AG04449 (cell line): ENCODE results near the gene SAMD4B.

Experiments used
- CTCF ChIA-PET: fragments of 350-600 bp; formaldehyde crosslinking; extraction: SDS; loops from one replicate; lab custom pipeline; 2021; ENCODE audit warnings: antibody characterized with exemption; lab: Yijun Ruan, JAX
- POLR2A ChIA-PET: fragments of 400-600, 350-600 bp; formaldehyde crosslinking; extraction: SDS; loops from one replicate; lab custom pipeline; 2020; ENCODE audit warnings: antibody characterized with exemption, inconsistent platforms; lab: Yijun Ruan, JAX
- DNase-seq: peaks from one replicate; pipeline ENCODE4 v3.0.0-alpha.2; 2010; ENCODE audit warnings: low read depth, low spot score
- H3K4me3 ChIP-seq: 2 replicates; pipeline ENCODE4 v1.5.1; 2011; ENCODE audit warnings: low read depth, mild to moderate bottlenecking, control low read depth, low read length
- TF ChIP-seq, protein P1 (sequence below): IDR thresholded peaks from one replicate; pipeline ENCODE4 v1.5.1; 2011; ENCODE audit warnings: mild to moderate bottlenecking, moderate library complexity, low read length, control low read depth, inconsistent platforms; ENCODE audit not compliant: insufficient read depth; ENCODE audit errors: missing control alignments

The SAMD4B gene

GRCh38 chr19:39359026-39359425 is 16.8 kb downstream of the SAMD4B start:
- DNase-seq = no peak
- H3K4me3 ChIP-seq = no peak overlapping the region
- TF ChIP-seq, protein P1, sequence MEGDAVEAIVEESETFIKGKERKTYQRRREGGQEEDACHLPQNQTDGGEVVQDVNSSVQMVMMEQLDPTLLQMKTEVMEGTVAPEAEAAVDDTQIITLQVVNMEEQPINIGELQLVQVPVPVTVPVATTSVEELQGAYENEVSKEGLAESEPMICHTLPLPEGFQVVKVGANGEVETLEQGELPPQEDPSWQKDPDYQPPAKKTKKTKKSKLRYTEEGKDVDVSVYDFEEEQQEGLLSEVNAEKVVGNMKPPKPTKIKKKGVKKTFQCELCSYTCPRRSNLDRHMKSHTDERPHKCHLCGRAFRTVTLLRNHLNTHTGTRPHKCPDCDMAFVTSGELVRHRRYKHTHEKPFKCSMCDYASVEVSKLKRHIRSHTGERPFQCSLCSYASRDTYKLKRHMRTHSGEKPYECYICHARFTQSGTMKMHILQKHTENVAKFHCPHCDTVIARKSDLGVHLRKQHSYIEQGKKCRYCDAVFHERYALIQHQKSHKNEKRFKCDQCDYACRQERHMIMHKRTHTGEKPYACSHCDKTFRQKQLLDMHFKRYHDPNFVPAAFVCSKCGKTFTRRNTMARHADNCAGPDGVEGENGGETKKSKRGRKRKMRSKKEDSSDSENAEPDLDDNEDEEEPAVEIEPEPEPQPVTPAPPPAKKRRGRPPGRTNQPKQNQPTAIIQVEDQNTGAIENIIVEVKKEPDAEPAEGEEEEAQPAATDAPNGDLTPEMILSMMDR = no peak
- POLR2A ChIA-PET = no interaction called here
- CTCF ChIA-PET = interaction anchor here (1.0 to 1.7 kb wide), 3 partner anchors 9 to 52 kb away, joined by 4 to 5 read pairs (median 4); no protein-coding TSS in a partner anchor

DNA sequence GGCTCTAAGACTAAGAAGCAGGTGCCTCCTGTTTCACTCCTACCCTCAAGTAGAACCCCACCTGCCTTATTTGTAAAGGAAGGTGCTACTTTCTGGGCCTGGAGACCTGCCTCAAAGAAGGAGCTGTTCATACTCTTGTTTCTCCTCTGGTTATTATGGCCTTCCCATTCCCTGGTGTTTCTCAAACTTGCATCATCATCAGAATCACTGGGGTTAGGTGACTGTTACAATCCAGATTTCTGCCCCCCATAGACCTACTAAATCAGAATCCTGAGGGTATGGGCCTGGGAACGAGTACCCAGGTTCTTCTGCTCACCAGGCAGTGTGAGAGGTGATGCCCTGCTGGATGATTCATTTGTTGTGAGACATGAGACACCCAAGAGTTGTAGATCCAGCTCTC is 18.4 kb downstream of the SAMD4B start:
- ChIA-PET POLR2A (no interaction called here), CTCF (interaction anchor here (0.5 to 1.7 kb wide), 2 partner anchors 10 to 17 kb away, joined by 3 to 4 read pairs; no protein-coding TSS in a partner anchor)
- TF ChIP-seq, protein P1 = no peak
- no peak for DNase-seq
- H3K4me3 ChIP-seq = no peak overlapping the region

DNA sequence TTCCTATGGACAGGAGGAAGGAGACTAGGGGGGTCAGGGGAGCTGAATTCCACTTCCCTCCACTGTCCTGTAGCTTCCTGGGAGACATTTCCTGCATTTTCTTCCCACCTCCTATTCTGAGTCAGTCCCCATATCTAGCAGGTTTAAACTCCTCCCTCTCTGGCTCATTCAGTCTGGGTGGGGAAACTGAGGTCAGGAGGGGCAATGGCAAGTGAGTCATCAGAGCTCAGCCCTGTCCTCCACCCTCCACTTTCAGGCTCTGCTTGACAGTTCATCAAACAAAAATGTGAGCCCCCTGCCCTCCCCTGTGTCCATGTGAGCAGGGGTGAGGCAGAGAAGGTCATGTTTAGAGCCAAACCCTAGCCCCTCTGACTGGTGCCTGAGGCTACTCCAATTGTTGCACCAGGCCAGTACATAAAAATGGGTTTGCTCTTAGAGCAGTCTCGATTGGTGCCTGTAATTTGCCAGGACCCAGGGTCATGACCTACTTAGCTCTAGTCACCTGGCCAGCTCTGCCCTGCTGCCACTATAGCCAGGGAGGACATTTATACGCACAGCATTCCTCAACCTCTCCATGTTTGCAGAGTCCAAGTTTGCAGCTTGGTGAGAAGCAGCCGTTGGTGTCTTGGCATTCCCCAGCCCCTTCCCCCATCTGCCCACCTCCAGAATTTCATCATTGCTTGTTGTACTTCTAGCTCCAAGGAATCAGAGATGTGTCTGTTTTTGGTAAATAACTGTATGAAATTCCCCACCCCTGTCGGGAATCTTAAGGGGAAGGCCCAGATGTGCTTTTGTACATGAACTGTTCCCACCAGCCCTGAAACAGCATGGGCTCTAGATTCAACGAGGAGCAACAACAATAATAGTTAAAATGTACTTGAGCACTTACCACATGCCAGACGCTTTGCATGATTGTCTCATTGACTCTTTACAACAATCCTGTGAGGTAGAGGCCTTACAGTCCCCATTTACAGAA is 20.7 kb downstream of the SAMD4B start:
- ChIA-PET POLR2A (interaction anchor here (0.6 to 1.2 kb wide), 4 partner anchors 21 to 73 kb away, joined by 3 to 4 read pairs (median 3); partner anchors contain the start of genes MED29, PAF1, RPS16 and SAMD4B), CTCF (interaction anchor here (0.7 to 2.5 kb wide), 8 partner anchors 8 to 241 kb away, joined by 3 to 10 read pairs (median 8); partner anchors contain the start of genes MED29, PAF1 and SAMD4B)
- DNase-seq = no peak
- TF ChIP-seq, protein P1 = no peak
- no peak overlapping the region for H3K4me3 ChIP-seq

GRCh38 chr19:39363901-39364457 is 21.8 kb downstream of the SAMD4B start:
- TF ChIP-seq, protein P1 = no peak
- ChIA-PET CTCF (interaction anchor here (1.0 to 2.5 kb wide), 5 partner anchors 11 to 34 kb away, joined by 3 to 10 read pairs (median 7); partner anchors contain the start of genes MED29, PAF1 and SAMD4B), POLR2A (no interaction called here)
- no peak for DNase-seq
- no peak overlapping the region for H3K4me3 ChIP-seq

GRCh38 chr19:39365531-39365930 is 23.3 kb downstream of the SAMD4B start:
- ChIA-PET CTCF (interaction anchor here (0.6 to 0.9 kb wide), 2 partner anchors 25 to 38 kb away, joined by 3 read pairs; partner anchors contain the start of genes MED29 and PAF1), POLR2A (no interaction called here)
- no peak overlapping the region for H3K4me3 ChIP-seq
- TF ChIP-seq, protein P1 = no peak
- DNase-seq = no peak
